Central memory CD4-positive, alpha-beta T cell (primary cell): ENCODE measurements around the gene NAPG.
"Not testable (repeated sequence)": the region's sequence is repeated elsewhere in the genome, so short reads cannot be mapped to it uniquely, and the experiment has no call there.

Experiments used
- DNase-seq: peaks from one replicate; pipeline ENCODE4 v3.0.0; 2022

NAPG gene

DNA sequence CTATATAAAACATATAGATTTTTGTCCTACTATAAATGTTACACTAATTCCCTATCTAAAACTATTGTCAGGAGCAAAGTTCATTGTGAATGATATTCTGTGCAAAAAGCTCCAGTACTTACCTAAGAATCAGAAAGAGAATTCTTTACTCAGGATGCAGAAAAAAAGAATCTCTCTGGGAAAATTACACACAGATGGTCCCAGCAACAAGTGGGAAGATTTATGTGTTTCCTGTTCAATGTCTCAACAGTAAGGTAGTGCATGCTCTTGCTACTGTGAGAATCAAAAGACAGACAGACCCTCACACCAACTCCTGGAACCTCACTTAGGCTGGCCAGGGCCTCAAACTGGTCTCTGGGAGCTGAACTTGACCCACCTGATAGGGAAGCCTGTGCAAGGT, 11.2 kb upstream of the NAPG start:
- DNase-seq = no peak

GRCh38 chr18:10515456-10515855, 10.4 kb upstream of the NAPG start:
- no peak for DNase-seq

DNA sequence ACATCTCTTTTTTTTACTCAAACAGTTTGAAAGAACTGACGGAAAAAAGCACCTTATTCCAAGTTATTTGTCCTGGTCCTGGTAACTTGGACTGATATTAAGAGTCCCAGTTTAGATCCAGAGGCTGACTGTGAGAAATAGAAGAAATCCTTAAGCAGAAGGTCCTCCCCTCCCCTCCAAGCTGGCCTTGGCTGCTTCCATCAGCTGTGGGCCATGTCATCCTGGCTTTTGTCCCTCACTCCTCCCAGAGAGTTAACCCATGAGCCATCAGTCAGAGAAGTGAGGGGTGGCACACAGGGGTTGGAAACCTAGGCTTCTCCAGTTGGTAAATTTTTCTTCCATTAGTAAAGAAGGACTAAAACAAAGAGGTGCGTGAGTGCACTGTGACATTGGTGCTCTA, 9.7 kb upstream of the NAPG start:
- DNase-seq = no peak

- no peak for DNase-seq
Observed at GRCh38 chr18:10518595-10519255, 7.1 kb upstream of the NAPG start.

GRCh38 chr18:10519366-10519765, 6.5 kb upstream of the NAPG start:
- DNase-seq = no peak

DNA sequence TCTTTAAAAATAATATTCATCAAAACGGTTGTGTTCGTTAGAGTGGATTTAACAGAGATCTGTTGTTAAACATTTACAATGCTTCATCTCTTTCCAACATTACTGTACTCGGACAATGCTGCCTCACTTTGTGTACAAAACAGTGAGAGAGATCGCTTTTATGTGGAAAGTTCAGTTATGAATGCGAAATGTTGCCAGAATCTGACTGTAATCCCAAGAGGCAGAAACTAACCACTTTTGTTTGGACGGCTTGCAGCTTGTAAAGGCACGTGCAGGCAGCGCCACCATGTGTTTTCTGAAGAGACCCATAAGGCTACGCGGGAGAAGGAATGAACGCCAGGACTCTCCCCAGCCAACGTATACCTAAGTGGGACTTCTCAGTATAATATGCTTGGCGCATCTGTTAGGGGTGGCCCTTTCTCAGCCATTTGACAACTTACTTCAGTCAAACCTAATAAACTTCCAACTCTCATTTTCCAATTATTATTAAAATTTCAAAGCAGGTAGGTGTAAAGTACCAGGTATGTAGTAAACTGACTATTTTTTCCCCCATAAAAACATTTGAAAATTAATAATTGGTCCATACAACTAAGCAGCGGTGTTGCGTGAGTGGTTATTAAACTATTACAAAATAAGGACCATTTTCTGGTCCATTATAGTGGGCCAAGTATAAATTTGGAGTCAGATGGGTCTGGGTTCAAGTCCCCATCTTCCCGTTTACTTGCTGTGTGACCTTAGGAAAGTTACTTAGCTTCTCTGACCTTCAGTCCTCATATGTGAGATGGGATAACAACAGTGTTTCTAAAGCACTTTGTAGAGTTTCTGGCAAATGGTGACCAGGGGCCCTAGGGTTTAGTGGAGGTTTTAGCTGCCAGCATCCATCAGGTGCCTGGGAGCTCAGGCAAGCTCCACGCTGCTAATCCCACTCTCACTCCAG, 5.6 kb upstream of the NAPG start:
- DNase-seq = peak; percentile 40

DNA sequence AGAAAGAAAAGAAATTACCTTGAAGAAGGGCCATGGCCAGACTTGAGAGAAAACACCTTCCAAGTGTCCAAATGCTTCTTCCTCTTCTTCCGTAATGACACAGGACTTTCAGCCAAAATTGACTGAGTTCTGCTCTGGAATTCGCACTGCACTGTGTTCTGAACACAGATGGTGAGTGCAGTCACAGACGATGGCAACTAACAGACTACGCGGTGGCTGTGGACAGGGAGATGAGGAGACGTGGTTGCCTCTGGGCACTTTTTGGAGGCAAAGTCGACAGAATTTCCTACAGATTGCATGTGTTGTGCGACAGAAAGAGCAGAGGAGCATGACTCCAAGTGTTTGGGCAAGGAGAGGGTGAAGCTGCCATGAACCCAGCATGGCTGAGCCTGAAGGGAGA, 4.3 kb upstream of the NAPG start:
- DNase-seq = no peak

DNA sequence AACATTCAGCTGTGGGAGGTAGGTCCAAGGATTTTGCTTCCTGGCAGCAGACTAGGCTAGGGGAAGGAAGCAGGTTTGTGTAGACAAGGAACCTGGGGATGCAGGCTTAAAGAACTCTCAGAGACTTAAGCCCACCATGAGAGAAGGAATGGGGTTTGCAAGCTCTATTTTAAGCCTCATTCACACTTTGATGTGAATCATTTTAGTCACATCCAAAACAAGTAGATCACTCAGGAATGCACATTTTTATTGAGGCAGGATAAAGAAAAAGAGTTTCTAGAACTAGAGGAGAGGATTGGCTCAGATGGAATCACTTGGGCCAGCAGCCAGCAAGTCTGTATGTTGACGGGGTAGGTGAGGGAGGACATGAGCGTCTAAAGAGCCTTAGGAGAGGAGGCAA, 3.3 kb upstream of the NAPG start:
- no peak for DNase-seq

DNA sequence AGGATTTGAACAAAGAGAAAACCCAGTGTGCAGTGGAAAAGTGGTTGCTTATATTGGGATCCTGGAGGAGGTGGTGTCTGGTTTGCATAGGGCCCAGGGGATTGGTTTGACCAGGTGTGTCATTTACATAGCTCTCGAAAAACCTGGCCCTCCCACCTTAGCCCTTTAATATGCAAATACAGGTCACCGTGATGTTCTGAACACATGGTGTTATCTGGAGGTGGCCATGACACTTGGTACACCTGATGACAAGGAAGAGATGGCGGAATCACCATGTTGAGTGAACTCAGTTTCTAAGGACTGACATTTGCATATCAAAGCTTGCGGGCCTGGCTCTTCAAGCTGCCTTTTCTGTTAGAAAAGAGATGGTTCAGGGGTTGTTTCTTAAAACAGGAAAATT, 2.3 kb upstream of the NAPG start:
- DNase-seq = no peak

GRCh38 chr18:10524507-10525370, 1.1 kb upstream of the NAPG start:
- no peak for DNase-seq

DNA sequence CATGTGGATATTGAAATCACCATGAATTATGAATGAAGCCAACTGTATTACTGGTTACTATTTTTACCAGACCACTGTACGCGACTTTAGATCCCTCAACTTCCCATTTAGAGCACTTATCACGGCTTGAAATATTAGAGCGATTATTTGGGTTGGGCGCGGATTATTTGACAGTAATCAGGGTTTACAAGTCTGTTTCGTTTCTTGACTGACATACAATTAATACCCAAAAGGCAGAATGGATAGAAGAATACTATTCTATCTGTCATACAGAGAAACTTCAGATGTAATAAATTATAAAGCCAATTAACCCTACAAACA, 496 bp upstream of the NAPG start:
- DNase-seq = no peak

DNA sequence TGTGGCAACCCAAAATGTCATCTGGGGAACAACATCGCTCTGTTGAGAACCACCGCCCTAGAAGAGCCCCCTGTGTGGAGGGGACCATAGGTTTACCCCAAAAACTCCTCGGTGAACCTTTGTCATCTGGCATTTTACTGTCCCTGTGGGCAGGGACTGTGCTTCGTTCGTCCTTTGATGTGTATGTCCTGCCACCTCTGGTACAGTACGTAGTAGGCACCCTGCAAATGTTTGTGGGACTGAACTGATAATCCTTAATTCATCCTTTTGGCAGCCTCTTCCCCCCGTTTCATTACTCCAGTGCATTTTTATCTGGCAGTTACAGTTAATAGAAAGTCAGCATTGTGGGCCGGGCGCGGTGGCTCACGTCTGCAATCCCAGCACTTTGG, 728 bp downstream of the NAPG start:
- peak; percentile 8 for DNase-seq

DNA sequence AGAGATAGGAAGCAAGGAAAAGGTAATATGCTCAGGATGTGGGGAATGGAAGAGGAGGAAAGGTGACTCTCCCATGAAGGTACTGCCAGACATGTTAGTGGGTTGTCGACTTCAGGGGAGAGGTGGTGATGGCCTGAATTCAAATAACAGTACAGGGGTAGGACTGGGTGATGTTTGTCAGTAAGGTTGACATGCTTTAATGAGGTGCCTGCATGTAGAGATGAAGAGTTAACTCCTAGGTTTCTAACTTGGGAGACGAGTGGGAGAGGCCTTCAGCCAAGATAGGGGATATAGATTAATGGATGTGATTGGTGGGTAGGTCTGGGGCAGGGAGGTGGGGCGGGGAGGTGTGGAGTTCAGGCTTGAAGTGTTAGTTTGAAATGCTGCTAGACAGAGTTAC, 2.6 kb downstream of the NAPG start:
- no peak for DNase-seq

DNA sequence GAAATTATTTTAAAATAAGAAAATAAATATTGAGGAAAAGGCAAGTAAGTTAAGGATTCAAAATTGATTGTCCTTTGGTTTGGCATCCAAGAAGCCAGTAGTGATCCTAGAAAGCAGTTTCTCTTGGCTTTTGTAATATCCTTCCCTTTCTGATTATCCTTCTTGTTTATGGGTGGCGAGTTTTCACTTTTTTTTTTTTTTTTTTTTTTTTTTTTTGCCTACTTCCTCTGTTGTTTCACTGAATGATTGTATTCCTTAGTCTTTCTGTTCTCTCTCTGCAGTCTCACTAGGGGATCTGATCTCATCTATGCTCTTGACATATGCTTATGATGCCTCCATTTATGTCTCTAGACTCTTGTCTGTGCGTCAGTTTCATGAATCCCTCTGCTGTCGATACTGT, 4.2 kb downstream of the NAPG start:
- DNase-seq = no peak

DNA sequence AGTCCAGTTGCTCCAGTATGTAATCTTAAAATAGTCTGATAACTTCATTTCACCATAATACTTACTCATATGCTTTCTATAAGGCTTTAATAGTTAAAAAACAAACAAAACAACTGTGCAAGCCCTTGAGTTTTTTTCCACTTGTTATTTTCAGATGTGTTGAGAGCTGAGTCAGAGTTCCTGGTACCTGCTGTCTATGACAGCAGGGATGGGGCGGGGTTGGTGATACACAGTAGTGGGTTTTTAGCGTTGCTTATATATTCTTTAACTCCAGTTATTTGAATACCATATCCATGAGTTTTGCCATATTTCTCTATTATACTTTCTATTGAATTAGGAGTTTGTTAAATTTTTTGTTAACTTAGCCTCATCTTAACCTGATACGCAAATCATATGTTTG, 5.0 kb downstream of the NAPG start:
- no peak for DNase-seq

- no peak for DNase-seq
Observed at GRCh38 chr18:10533111-10533510, 7.3 kb downstream of the NAPG start.

GRCh38 chr18:10536280-10536679, 10.5 kb downstream of the NAPG start:
- DNase-seq = no peak

DNA sequence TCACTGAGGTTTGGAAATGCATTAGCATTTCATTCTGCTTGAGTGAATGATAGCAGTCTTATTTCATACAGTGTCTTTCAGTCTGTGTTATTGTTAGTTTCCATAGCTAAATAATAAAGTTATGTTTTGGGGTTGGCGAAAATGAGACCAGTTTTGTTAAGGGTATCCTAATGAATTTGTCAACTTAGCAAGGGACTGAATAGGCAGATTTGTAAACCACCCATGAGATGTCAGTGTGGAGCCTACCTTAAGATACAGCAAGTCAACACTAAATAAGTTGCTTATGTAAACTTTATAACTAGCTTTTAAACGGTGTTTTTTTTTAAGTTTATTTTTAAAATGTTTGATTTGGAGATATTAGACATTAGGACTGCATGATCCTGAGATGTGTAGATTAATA, 11.9 kb downstream of the NAPG start:
- DNase-seq = no peak

DNA sequence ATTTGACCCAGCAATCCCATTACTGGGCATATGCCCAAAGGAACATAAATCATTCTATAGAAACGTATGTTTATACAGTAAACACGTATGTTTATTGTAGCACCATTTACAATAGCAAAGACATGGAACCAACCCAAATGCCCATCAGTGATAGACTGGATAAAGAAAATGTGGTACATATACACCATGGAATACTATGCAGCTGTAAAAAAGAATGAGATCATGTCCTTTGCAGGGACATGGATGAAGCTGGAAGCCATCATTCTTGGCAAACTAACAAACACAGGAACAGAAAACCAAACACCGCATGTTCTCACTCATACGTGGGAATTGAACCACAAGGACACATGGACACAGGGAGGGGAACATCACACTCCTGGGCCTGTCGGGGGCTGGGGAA, 13.3 kb downstream of the NAPG start:
- DNase-seq = not testable (repeated sequence)

GRCh38 chr18:10543277-10543676, 17.4 kb downstream of the NAPG start:
- no peak for DNase-seq

DNA sequence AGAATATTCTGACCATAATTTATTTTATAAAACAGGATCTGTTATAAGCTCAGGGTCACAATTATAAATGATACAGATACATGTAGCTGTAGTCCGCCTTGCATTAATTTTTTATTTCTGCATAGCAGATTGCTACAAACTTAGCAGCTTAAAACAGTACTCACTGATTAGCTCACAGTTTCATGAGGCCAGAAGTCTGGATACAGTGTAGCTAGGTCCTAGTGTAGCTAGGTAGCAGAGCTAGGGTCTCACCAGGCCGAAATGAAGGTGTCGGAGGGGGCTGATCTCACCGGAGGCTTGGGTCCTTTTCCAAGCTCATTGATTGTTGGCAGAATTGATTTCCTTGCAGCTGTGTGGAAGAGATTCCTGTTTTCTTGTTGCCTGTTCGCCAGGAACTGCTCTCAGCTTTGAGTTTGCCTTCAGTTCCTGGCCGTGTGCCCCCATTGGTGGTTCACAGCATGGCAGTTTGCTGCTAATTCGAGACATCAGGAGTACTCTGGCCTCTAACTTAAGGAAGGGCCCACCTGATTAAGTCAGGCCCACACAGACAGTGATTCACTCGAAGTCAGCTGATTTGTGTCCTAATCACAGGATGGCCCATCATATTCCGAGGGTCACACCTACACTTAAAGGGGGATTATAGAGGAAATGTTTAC, 18.4 kb downstream of the NAPG start:
- no peak for DNase-seq

GRCh38 chr18:10546557-10547300, 20.9 kb downstream of the NAPG start:
- no peak for DNase-seq
